GM19240 (cell line): ENCODE data around the gene SLC5A4.
"Not testable (repeated sequence)": the region's sequence is repeated elsewhere in the genome, so short reads cannot be mapped to it uniquely, and the experiment has no call there.

ENCODE experiments used
- DNase-seq: peaks from one replicate; pipeline ENCODE4 v3.0.0; 2011; ENCODE audit warnings: low spot score; ENCODE audit not compliant: insufficient read length

The SLC5A4 gene

DNA sequence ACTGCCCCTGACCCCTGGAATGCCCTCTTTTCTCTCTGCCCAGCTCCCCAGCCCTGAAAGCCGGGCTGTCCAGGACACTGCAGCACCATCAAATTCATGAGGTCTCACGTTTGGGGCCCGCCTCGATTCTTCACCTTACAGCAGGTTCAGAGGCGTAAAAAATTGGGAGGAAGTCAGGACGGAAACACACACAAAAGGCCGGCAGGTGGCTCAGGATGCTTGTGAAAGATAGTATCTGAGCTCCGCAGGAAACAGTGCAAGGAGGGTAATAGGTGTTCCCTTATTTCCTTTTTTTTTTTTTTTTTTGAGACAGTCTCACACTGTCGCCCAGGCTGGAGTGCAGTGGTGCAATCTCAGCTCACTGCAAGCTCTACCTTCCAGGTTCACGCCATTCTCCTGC is 54.4 kb downstream of the SLC5A4 start:
- no peak for DNase-seq

DNA sequence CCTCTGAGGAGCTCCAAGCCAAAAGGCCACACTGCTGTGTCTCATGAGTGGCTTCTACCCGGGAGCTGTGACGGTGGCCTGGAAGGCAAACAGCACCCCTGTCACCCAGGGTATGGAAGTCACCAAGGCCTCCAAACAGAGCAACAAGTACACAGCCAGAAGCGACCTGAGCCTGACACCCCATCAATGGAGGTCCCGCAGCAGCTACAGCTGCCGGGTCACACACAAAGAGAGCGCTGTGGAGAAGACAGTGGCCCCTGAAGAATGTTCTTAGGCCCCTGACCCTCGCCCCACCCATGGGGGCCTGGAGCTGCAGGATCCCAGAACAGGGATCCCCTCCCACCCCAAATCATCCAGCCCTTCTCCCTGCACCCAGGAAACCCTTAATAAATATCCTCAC is 55.2 kb downstream of the SLC5A4 start:
- no peak for DNase-seq

DNA sequence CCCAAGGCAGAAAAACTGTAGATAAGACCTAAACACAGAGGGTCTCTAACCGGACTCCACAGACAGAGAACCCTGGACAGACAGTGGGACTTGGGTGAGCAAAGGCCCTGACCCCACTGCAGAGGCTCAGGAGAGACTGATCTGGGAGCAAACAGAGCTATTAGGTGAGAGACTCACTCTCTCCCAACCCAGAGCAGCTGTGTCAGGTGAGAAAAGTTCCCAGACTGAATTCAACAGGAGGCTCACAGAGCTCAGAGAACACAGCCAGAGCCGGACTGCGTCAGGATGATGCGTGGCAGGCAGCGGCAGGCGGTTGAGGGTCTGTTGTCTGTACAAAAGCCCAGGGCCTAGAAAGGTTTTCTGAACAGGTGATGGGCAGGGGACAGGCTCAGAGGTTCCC is 55.8 kb downstream of the SLC5A4 start:
- DNase-seq: no peak

DNA sequence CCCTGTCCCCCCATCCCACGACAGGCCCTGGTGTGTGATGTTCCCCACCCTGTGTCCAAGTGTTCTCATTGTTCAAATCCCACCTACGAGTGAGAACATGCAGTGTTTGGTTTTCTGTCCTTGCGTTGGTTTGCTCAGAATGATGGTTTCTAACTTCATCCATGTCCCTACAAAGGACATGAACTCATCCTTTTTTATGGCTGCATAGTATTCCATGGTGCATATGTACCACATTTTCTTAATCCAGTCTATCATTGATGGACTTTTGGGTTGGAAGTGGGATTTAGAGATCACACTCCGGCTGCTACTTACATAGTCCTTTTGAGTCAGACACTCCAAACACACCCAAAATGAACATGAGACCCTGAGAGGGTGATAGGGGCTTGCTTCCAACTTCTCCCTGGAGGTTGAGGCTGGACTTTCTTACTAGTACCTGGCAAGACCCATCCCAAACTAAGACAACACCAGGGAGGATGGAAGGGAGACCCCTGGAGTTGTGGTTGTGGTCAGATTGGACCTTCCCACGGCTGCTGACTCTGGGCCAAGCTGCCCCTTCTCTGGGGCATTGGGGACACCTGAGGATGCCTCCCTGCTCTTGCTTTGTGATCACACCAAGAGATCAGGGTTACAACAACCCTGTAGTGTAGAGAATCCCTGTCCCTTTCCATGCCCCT is 57.5 kb downstream of the SLC5A4 start:
- DNase-seq: not testable (repeated sequence)

DNA sequence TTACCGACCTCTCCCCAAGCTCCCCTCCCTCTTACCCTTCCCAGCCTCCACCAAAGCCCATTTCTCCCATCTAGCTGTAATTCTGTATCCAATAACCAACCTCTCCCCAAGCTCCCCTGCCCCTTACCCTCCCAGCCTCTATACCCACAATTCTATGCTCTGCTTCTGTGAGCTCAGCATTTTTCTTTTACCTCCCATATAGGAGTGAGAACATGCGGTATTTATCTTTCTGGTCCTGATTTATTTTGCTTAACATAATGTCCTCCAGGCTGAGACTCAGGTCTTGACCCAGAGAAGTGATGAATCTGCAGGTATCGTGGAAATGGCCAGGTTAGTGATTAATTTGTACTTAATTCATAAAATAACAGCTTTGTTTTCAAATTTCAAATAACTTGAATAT is 59.2 kb downstream of the SLC5A4 start:
- not testable (repeated sequence) for DNase-seq

DNA sequence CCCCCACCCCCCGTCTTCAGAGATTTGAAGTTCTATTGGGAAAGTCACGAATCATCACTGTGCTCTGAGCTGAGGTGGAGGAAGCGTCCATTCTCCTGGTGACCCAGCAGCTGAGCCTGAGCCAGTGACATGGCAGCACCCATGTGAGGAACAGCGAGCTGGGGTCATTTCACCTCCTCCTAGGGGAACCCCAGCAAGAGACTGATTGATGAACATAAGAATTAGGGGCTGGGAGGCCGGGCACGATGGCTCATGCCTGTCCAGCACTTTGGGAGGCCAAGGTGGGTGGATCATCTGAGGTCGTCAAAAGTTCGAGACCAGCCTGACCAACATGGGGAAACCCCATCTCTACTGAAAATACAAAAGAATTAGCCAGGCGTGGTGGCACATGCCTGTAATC is 61.8 kb downstream of the SLC5A4 start:
- not testable (repeated sequence) for DNase-seq

DNA sequence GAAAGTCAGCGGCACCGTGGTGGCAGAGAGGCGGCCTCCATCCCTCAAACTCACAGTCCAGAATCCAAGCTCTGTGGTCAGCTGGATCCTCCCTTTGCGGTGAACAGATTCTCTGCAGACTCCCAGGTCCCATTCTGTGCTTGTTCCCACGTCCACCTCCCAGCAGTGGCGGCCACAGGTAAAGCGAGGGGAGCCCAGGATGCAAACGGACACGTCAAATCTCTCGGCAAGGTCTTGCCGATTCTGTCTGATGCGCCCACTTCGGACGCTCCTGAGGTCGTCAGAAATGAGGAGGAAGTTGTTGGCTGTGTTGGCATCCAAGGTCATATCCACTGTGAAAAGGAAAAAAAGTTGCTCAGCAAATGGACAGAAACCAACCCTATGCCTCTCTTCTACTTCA is 64.1 kb downstream of the SLC5A4 start:
- DNase-seq: not testable (repeated sequence)

DNA sequence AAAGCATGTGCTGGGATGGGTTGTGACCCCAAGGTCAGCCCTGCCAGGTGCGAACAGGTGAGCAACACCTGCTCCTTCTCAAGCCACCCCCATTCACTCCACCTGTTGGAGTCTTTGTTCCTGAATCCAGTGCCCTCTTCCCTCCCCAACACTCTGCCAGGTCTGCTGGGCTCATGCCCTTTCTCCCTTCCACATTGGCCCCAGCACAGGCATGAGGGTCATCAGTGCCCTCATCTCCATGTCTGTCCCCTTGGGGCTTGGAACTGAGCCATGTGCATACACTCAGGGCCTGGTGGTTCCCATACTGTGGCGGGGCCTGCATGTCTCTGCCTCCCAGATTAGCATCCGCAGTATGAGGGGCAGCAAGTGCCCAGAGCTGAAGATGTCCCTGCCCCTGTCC is 69.3 kb downstream of the SLC5A4 start:
- no peak for DNase-seq

DNA sequence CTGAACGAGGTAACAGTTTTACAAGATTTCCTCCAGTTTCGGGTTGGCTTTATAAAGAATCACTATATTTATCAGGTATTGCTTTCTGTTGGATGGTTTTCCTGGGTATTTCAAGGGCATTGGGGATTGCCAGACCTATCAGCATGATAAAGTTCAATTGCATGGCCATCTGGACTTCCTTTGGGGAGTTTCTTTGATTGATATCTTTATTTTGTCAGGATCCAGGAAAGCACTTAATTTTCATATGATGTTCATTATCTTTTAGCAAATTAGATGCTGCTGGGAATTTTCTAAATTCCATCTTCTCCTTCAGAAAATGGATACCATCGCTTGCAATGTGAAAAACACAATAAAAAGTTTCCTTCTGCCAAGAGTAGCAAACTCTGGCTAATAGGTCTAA is 71.5 kb downstream of the SLC5A4 start:
- no peak for DNase-seq

DNA sequence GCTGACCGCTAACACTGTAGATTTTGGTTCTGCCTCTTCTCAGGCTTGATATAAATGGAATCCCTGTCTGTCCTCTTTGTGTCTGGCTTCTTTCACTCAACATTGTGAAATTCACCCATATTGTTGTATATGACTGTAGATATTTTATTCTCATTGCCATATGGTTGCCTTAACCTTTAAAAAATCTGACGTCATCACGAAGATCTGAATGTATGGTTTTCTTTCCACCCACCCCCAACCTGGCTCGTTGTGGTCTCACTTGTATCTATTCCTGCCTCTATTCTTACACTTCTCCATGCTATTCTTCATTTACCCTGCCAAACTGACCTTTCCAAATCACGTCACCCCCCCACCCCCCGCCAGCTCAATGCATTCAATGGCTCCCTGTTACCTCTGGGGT is 74.1 kb downstream of the SLC5A4 start:
- DNase-seq: no peak

DNA sequence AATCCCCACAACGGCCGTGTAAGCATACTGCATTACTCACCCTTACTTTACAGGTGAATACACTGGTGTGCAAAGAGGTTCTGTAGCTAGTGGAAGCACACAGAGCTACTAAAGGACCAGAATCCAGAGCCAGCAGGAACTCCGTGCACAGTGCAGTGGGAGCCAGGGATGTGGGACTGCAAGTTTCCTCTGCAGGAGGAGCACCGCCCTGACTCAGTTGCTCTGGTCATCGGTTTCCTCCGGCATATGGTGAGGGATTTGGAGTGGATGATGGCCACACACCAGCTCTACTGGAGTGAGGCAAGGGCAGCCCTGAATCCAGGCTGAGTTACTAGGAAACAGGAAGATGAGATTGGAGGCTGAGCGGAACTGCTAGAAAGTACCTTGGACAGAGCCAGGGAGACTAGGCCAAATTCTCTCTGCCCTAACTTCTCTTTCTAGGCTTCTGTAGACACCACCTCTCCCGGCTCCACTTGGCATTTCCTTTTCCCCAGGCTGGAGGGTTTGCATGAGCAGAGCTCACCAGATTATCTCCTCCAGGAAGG is 77.9 kb downstream of the SLC5A4 start:
- no peak for DNase-seq

DNA sequence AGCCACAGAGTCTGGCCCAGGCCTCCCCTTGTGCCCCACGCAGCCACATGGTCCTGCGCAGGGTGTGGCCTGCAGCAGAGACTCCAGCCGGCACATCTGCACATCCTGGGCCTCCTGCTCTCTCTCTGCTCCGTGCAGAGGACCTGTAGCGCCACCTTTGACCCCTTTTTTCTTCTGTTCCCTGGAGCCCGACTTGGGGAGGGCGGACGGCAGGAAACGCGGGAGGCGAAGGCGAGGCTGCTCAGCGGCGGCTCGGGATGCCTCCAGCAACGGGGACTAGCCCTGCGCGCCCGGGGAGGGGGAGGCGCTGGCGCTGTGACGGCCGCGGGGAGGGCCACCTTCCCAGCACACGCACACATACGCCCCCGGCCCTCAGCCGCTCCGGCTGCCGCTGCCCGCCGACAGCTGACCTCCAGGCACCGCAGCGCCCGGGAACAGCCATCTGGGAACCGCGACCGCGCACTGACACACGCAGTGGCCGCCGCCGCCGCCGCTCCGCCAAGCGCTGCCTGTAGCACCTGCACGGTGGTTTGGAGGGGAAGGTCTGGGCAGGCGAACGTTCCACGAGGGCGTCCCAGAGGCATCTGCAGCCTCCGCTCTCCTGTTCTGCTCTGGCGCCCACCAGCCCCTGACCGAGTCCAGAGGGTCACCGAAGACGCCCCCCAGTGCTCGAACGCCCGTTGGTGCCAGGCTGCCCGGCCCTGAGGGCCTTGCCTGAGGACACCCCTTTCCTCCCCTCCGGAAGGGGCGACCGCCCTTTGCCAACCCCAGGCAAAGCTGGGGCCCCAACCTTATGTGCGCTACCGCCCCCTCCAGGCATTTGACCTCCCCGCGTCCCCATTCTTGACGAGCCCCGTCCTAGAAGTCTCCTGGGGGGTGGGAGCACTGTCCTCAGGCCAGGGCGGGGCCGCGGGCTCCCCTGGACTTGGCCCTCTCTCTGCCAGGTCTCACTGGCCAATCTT is 79.2 kb downstream of the SLC5A4 start:
- no peak for DNase-seq

DNA sequence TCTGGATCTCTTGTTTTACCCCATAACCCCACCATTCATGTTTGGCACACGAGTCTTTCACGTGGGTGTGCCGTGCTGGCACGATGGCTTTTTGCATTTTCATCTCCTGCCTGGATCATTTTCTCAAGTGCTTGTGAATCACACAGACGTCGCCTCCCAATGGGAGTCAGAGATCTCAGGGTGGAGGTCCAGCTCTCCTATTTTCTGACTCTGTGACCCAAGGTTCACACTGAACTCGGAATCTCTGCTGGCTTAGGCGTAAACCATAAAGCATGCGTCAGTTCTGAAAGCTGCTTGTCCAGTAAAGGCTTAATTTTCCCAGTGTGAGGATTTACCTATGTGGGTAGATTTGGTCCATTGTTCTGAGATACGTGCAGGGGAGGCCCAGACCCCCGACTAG is 80.0 kb downstream of the SLC5A4 start:
- DNase-seq: no peak
